ENCODE results near the gene CRACR2B.

CRACR2B gene

DNA sequence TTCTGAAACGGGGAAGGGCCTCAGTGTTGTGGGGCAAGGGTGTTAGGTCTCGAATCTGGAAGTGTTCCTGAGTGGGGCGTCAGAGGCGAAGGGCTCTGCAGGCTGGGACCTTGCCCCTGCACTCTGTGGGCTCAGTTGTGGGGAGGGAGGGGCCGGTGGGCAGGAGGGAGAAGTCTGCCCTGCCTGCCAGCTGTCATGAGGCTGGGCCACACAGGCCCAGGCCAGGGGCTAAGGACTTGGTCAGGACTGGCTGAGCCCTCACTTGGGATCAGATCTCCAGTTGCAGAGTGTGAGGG lies at the start of gene CRACR2B:
TSS of gene CRACR2B (plus strand) at position 23 of the 296 bp plus-strand sequence. CDS start 689 bp downstream, outside the sequence.
- DNase-seq: no peak

DNA sequence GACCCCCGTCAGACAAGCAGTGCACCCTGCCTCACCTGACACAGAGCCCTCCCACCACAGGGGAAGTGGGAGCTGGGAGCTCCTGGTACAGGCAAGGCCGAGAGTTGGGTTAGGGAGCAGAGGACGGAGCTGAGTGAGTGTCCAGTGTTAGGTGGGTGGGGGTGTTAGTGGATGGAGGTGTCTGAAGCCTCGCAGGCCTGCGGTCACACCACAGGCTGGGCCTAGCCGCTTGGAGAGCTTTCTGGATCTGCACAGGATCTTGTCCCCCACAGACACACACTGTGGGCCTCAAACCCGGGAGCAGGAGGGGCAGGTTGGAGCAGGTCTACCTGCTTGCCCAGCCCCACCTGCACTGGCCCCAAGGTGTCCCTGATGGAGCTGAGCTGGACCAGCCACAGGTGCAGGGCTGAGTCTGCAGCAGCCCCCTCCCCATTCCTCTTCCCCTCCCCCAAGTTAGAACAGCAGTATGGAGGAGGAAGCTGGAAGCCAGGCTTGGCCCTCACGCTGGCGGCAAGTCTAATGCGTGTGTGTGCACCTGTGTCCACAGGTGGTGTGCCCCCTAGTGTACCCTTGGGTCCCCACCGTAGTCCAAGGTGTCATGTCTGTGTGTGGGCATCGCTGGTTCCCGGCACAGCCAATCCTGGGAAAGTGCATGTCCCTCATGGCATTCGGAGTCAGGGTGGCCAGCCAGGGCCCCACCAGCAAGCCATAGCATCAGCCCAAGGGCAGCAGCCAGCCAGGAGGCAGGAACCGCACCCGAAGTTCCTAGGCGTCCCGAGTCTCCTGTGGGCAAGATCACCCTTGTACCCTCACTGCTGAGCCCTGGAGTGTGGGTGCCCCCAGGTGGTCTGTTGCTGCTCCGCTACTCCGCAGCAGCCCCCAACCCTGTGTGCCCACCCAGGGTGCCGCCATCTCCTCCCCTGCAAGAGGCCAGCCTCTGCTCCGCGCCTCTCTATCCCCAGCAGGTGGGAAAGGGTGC lies 48.5 kb upstream of the CRACR2B start:
- no peak for DNase-seq

DNA sequence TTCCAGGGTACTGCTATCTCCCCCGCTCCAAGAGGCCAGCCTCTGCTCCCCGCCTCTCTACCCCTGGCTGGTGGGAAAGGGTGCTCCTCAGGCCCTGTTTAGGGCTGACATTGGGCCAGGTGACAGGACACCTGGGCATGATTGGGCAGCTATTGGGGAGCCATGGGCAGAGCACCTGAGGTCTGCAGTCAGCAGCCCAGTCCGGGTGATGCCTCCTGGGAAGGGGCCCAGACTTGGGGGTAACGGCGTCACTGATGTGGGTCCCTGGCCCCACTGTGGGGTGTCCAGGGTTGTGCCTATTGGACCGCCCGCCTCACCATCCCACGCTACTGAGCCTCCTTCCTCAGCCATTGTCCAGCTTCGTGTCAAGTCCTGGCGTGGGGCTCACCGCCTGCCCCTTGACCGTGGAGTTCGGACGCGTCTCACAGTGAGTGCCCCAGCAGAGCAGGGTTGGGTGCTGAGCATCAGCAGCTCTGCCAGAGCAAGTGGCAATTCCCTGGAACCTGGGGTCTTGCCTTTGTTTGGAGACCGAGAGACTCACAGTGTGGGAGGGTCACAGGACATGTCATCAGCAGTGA lies 47.7 kb upstream of the CRACR2B start:
- no peak for DNase-seq

DNA sequence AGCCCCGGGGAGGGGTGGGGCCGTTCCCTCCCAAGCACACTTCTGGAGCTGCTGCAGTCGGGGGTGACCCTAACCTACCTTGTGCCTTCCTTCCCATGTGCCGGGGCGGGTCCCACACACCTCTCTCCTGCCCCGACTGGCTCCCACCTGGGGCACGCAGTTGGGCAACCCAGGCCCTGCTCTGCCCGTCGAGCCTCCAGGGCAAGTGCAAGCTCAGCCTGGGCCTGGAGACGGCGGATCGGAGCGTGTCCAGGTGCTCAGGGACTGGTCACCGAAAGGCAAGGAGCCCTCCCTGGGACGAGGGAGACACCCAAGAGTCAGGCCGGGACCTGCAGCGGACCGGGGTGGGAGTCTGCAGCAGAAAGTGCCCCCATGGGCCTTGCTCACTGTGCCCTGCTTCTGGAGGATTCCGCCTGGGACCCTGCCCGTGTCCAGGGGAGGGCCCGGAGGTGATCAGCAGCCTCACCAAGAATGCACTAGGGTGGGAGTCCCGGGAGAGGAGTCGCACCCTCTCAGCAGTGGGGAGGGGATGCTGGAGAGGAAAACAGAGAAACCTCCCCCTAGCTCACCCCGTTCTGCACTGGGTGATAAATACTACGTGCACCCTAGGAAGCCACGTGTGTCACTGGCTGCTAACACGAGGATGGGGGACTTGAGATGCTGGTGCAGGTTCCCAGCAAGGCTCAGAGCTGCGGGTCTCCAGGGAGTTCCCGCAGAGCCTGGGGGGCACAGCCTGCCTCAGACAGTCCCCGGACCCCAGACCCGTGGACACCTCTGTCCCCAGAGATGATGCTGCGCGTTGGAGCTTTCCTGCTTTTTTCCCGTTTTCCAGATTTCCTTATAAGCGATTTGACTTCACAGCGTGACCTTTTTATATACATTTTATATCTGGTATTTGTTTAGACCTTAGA lies 45.2 kb upstream of the CRACR2B start:
- DNase-seq: no peak

DNA sequence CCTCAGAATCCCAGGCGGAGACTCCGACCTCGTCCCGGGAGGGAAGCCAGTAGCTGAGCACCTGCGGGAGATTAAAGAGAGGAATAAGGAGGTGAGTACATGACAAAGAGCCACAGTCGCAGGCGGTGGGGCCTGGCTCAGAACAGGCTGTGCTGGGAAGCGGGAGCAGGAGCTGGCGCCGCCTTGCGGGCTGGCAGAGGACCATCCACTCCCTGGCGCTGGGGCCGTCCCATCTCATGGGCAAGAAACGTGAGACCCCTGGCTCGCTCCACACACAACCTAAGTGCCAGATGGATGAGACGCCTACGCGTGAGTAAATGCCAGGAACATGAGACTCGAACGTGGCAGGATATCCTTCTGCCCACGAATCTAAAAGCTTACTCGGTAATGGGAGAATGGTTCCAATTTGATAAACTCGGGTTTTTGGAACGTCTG lies 44.1 kb upstream of the CRACR2B start:
- DNase-seq: peak; percentile 92

DNA sequence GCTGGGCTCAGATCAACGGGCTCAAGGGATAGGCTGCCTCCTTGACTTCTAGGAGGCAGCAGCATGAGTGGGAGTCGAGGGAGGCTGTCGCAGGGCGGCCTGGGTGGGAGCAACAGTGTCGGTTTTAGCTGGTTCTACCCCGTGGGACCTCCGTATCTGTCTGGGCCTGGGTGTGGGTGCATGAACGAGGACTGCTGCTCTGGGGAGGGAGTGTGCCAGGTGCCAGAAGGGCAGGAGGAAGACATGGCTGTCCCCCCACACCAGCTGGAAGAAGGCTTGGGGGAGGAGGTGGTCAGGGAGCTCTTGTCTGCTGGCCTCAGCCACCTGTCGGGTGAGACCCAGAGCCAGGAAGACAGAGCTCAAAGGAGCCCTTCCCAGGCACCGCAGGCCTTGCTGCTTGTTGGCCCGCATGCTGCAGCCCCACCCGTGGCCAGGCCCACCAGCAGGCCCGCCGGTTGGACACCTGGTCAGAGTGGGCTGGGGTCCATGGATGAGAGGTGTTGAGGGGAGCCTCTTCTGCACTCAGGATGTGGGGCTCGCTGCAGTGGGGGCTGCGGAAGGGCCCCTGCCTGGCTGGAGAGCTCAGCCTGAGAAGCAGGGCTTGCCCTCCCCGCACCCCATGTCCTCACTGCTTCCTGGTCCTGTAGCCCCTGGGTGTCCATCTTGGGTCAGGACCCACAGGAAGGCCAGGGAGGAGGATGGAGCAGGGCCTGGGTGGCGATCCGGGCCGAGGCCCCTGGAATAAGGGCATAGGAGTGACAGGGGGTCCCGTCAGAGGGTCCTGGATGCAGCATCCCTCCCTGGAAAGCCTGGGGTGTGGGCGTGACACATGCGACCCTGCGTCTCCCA lies 41.3 kb upstream of the CRACR2B start:
- DNase-seq: no peak

DNA sequence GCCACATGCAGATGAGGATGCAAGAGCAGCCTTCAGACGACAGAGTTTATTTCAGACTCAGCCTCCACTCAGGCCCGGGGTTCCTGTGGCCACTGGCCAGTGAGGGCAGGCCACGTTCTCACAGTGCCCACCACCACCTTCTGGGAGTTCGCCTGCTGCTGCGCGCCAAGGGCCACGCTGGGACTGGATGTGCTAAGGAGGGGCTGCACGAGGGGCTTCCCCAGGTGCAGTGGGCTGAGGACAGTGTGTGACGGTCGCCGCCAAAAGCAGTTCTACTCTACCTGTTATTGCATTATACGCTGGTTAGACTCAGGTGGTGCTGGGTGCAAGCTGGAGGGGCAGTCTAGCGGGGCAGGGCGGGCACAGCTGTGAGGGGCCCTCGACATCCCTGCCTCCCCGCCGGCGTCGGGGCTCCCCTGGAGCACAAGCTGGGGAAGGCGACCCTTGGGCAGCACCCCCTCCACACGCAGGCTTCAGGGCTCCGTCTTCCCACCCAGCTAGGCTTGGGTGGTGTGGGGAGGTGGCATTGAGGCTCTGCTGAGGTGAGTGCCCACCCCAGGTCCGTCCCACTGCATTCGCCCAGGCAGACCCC lies 40.5 kb upstream of the CRACR2B start:
- no peak for DNase-seq

DNA sequence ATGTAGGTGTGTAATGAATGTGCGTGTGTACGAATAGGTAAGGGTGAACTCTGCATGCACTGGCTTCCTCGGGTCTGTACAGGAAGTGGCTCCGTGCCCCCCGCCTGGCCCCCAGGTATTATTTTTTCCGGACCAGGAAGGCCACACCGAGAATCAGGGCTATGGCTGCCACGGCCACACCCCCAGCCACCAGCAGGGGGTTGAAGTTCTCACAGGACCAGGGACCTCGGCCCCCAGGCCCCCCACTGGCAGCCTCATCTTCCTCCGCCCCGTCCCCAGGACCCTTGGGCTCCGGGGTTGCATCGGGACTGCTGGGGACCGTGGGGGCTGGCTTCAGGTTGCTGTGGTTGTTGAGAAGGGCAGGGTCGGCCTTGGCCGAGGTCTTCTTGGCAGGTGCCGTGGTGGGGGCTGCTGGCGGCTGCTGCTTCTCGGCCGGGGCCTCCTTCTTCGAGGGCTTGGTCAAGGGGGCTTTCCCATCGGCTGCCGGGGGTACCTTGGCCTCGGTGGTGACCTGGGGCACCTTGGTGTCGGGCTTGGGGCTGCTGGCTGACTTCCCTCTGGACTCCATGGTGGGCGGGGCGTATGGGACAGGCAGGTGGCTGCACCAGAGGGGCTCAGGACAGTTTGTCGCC lies 39.6 kb upstream of the CRACR2B start:
- no peak for DNase-seq

DNA sequence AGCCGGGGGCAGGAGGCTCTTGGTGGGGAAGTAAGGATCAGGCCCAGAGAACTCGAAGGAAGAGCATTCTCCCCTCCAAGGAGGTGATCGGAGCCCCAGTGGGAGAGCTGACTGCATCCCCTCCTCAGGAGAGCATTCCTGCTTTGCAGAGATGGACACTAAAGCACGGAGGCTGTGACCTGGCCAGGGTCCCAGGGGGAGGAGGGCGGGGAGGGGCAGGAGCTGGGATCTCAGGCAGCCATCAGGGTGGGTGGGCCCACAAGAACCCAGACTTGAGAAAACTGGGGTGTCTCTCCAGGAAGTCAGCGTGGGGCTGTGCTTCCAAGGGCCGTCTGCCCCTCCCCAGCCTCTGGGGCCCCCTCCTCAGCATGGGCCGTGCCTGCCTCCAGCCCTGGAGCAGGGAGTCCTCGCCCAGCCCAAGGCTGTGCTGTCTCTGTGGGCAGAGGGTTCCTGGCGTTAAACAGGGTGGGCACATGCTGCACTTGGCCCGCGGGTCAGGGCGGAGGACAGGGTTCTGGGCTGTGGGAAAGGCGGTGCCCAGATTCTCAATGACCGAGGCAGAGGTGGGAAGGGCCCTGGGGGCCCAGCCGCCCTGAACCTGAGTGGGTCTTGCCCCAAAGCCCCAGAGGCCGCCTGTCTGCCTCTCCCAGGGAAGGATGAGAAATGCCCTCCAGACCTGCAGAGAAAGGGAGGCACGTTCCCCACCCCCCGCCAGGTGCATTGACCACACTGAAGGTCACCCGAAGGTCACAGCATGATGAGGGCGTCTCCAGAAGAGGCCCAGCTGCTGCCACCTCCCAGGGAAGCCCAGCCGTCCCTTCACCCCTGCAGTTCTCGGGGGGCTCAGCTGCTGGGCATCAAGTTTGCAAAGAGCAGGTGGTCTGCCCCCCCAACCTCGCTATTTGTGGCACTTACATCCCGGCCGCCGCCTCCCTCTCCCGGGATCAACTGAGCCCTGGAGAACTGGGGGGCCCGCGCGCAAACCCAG lies 38.5 kb upstream of the CRACR2B start:
- DNase-seq: no peak

DNA sequence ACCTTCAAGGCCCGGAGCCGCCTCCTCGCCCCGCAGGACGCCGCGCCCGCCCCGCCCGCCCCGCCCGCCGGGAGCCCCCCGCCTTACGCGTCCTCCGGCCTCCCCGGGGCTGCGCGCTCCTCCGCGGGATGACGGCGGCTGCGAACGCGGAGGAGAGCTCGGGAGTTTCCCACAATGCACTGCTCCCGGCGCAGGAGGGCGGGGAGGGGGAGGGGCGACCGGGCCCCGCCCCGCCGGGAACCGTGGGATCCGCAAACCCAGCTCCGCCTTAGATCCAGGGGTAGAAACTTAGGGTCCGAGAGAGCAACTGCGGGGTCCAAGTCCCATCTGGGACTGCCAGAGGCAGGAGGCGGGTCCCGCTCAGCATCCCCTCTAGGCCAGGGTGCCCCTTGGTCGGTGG lies 37.8 kb upstream of the CRACR2B start, which contains the start of gene CEND1:
TSS of gene CEND1 (minus strand) at position 148 of the 400 bp plus-strand sequence. CDS start 1,514 bp downstream, outside the sequence.
- peak; percentile 16 for DNase-seq

DNA sequence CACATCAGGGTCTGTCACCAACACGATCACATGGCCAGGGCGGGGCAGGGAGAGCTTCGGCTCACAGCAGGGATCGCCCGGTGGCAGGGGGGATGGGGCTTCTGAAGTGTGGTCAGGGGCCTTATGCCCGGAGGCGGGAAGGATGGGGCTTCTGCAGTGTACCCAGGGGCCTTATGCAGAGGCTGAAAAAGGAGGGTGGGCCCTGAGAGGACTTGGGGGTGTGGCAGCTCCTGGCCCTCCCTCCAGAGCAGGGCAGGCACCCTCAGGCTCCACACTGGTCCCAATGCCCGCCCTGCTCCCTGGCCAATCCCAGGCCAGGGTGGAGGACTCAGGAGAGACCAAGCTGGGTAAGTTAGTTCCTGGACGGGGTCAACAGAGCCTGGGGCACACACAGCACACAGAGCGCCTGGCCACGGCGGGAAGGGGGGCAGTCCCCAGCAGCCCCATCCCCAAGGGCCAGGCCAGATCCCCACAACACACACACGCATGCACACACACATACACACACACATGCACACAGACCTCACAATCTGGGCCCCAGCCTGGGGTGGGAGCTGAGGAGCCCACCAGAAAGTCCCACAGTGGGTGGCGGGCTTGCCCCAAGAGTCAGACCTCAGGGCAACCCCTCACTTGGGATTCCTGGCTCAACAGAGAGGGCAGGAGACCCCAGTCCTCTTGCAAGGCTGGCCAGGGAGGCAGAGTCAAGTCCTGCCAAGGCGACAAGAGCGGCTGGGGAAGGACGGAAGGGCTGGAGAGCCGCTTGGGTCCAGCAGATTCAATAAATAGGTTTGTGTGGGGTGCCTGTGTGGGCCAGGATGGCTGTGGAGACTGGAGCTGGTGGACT lies 36.8 kb upstream of the CRACR2B start:
- no peak for DNase-seq

DNA sequence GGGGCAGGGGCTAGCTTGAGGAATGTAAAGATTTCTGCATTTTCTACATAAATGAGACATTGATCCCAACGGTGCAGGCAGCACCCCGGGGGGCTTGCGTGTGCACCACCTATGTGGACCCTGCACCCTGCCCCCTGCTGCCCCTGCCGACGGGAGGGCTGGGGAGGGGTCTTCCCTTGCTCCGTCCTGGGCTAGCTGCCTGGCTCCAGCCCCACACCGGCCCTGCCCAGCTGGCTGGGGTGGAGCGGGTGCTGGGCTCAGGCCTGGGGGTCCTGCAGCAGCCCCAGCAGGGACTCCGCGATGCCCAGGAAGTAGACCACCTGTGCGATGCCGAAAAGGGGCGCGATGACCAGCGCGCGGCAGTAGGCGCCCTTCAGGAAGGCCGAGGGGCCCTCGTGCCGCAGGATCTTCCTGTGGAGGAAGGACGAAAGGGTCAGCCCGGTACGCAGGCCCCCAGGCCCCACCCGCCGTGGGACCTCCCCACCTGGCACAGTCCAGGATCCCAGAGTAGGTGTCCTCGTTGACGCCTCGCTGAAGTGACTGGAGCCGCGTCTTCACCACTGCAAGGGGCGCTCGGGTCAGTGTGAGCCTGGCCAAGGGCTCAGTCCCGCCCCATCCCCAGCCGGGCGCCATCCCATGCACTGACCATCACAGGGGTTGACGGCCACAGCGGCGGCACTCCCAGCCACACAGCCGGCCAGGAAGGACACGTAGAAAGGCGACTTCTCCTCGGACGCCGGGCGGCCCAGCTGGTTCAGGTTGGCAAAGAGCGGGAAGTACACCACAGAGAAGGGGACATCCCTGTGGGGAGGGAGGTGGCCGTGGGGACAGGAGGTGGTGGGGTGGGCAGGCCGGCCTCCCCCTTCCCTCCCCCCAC lies 35.8 kb upstream of the CRACR2B start:
- no peak for DNase-seq

DNA sequence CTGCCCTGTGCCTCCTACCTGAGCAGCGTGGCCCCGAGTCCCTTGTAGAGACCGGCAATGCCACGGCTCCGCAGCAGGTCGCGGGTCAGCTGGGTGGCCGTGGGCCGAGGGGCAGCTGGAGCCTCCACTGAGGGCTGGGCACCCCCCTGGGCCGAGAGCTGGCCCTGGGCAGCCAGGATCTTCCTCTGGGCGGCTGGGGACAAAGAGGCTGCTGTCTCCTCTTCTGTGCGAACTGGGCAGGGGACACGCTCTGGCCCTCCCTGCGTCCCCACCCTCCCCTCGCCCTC lies 35.2 kb upstream of the CRACR2B start:
- no peak for DNase-seq

DNA sequence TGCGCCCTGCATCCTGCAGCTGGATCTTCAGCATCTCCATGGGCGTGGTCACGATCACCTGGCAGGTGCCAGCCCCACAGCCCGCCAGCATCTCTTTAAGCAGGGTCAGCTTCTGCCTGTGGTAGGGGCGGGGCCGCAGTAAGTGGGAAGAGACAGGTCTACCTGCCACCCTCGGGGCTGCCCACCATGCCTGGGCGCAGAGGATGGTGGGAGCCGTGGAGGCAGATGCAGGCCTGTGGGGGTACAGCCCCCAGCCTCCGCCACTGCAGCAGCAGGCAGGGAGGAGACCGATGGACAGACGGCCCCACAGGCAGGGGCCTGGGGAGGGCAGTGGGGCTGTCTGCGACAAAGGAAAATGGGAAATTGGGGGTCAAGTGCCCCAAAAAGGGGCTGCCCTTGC lies 34.8 kb upstream of the CRACR2B start:
- no peak for DNase-seq

DNA sequence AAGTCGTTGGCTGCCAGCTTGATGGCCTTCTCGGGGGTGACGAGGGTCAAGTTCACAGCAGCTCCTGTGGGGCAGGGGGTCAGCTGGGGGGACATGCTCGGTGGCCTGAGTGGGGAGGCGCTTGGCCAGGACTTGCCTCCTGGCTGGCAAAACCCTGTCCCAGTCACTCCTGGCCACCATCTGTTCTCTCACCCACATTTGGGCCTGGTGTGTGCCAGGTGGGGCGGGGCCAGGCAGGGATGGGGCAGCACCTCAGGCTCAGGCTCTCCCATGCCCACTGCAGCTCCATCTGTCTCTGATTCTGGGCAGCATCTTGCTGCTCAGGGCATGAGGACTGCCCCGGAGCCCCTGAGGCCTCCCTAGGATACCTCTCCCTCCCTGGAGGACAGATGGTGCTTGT lies 34.2 kb upstream of the CRACR2B start:
- DNase-seq: peak; percentile 55

DNA sequence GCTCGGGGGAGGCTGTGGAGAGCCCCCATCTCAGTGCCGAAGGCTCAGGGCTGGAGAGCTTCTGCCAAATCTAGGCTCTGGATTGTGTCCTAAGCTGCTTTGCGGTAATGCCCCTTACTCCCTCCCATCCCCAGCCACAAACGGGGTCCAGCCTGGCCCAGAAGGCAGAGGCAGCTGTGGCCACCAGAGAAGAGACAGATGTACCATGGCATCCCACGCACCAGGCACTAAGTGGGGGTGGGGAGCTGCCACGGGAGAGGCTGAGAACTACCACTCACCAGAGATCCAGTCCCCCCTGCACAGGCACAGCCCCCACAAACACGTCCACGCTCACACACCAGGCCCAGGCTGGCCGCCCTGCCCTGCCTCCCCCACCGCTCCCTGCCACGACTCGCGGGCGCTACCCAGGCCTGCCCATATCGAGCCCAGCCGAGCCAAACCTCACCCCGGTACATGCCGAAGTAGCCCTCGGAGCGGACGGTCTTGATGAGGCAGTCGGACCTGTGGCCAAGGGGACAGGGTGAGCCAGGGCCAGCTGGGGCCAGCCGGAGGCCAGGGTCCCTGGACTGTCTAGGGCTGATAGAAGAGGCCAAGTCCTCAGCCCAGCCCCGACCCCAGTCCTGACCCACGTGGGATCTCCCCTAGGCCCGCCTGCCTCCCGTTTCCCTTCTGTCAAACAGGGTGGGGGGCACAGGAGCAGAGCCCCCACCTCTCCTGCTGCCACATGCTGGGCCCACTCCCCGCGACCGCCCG lies 33.5 kb upstream of the CRACR2B start:
- DNase-seq: no peak

Measured in NCI-H1694 treated with DMSO at 0.1 percent for 48 hours (cell line).